NCI-H774 (cell line): ENCODE measurements around the gene DEGS2.
"Not testable (repeated sequence)": the region's sequence is repeated elsewhere in the genome, so short reads cannot be mapped to it uniquely, and the experiment has no call there.

Source experiments
- DNase-seq: peaks from one replicate; lab custom pipeline; 2025; lab: John Stamatoyannopoulos, UW

Gene DEGS2

GRCh38 chr14:100178691-100179090 is 19.2 kb upstream of the DEGS2 start:
- DNase-seq = no peak

DNA sequence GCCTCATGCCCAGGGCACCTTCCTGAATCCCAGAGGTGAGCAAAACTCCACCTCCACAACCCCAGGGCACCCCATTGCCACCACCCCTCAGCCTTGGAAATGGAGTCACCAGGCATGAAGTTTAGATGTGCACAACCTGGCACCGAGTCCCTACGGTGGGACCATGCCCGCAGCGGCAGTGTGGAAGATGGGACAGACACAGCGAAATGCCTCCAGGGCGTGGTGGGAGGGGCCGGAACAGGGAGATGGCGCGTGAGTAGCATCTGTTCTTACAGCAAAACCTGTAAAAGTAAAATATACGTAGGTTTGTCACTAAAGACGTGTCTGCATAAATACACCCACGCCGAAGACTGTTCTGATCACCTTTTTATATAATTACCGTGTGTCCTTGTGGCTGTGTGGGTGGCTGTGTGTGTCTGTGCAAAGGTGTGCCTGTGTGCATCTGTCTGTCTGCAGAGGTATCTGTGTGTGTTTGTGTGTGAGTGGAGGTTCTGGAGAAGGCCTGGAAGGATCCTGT is 17.4 kb upstream of the DEGS2 start:
- no peak for DNase-seq

DNA sequence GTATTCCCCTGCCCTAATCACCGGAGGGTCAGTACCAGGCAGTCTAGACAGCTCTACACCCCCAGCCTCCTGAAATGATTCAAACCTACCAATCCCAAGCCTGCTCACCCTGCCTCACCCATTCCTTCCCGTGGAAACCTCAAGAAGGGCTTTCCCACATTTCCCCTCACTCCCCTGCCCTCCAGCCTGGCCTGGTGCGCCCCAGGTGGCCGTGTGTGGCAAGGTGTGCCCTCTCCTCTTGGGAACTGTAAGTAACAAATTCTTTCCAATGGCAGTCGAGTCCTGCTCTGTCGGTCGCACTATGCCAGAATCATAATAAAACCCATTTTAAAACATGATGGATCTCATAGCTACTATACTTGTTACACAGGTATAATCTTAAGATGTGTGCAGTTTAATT is 13.9 kb upstream of the DEGS2 start:
- no peak for DNase-seq

DNA sequence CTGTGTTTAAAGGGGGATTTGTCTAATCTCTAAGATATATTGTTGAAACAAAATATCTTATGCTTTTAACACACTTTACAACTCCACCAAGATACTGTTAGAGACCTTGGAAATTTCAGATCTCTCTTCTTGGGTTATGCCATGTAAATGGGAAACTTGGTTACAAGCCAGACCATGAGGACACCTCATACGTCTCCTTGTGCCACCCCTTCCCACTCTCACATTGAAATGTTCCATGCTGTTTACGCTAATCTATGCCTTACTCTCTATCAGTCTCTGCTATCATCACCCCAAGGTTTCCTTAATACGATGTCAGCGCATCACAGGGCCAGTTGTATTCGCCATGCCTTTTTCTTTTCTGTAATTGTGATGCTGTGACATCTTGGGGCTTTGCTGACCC is 13.4 kb upstream of the DEGS2 start:
- DNase-seq = no peak

DNA sequence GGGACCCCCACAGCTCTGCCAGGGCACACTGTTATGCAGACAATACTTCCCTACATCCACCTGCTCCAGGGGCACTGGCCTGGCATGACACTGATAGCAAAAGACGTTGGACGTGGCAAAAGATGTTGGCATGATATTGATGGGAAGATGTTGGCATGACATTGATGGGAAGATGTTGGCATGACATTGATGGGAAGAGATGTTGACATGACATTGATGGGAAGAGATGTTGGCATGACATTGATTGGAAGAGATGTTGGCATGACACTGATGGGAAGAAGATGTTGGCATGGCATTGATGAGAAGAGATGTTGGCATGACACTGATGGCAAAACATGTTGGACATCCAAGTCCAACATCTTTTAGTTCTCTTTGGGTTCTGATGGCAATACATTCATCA is 11.4 kb upstream of the DEGS2 start:
- no peak for DNase-seq

DNA sequence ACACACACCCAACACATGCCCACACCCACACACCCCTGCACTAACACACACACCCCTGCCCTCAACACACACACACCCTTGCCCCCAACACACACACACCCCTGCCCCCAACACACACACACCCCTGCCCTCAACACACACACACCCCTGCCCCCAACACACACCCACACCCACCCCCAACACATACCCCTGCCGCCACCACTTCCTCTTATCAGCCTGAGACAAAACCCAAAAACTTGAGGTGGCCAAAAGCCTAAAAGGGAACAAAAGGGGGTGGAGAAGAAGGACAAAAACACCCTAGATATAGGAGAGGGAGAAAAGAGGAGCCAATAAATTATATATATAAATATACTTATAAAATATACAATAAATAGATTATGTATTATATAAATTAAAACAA is 9.1 kb upstream of the DEGS2 start:
- no peak for DNase-seq

DNA sequence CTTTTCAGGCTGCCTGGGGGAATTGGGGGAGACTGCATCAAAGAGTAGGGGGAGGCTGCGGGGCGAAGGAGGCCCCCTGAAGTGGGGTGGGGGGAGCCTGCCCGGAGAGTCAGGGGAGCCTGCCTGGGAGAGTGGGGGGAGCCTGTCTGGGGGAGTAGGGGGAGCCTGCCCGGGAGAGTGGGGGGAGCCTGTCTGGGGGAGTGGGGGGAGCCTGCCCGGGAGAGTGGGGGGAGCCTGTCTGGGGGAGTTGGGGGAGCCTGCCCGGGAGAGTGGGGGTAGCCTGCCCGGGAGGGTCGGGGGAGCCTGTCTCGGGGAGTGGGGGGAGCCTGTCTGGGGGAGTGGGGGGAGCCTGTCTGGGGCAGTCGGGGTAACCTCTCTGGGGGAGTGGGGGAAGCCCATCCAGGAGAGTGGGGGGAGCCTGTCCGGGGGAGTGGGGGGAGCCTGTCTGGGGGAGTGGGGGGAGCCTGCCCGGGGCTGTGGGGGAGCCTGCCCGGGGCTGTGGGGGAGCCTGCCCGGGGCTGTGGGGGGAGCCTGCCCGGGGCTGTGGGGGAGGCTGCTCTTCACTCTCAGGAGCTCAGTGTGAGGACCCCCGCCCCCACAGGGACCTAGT is 6.5 kb upstream of the DEGS2 start:
- no peak for DNase-seq

GRCh38 chr14:100165376-100165775 is 5.9 kb upstream of the DEGS2 start:
- no peak for DNase-seq

GRCh38 chr14:100160534-100160916 is 1.1 kb upstream of the DEGS2 start:
- no peak for DNase-seq

- DNase-seq = peak; percentile 43
These were observed 554 bp upstream of the DEGS2 start for GRCh38 chr14:100159865-100160533.

- no peak for DNase-seq
These were observed 815 bp downstream of the DEGS2 start for GRCh38 chr14:100158566-100159093.

DNA sequence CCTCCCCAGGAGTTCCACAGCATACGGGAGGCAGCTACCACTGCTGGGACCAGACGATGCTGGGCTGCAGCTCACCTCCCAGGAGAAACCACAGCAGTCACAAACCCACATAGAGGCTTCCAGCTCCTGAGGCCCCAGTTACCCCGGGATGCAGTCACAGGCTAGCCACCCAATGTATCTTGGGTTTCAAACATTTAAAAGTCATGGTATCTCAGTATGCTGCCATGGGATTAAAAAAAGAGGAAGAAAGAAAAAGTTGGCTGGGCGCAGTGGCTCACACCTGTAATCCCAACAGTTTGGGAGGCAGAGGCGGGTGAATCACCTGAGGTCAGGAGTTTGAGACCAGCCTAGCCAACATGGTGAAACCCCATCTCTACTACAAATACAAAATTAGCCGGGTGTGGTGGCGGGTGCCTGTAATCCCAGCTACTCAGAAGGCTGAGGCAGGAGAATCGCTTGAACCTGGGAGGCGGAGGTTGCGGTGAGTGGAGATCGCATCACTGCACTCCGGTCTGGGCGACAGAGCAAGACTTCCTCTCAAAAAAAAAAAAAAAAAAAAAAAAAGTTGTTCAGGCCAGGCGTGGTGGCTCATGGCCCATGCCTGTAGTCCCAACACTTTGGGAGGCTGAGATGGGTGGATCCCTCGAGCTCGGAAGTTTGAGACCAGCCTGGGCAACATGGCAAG is 1.8 kb downstream of the DEGS2 start:
- DNase-seq = not testable (repeated sequence)

DNA sequence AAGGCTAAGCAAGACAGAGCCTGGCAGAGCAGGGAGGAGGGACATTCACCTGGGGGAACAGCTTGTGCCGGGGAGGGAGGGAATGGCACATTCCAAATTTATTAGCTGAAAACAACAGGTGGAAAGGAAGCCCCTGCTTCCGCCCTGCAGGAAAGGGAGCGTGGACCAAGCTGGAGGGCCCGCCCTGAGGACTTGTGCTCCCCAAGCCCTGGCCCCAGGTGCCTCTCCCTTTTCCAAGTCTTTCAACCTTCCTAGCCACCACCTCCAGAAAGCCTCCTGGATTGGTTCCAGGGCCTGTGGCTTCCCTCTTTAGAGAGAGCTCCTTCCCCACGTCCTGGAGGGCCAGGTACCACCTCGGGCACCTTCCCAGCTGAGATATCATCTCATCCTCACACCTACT is 2.7 kb downstream of the DEGS2 start:
- no peak for DNase-seq

- no peak for DNase-seq
These were observed 3.5 kb downstream of the DEGS2 start for GRCh38 chr14:100155756-100156616.

GRCh38 chr14:100155049-100155621 is 4.3 kb downstream of the DEGS2 start:
- DNase-seq = no peak

DNA sequence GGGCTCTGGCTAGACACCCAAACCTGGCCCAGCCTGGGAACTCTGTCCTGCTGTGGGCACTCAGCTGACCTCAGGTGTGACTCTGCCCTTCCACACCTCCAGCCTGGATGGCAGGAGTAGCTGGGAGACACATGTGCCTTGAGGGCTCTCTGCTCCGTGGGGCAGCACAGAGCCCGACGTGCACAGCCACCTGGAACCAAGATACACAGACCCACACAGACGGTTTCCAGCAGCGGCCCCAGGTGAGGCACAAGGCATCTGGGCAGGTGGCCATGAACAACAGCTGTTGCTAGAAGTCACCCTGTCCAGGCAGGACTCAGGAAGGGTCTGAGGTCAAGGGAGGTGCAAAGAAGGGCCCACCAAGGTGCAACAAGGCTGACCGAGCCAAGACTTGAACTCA is 5.9 kb downstream of the DEGS2 start:
- no peak for DNase-seq

DNA sequence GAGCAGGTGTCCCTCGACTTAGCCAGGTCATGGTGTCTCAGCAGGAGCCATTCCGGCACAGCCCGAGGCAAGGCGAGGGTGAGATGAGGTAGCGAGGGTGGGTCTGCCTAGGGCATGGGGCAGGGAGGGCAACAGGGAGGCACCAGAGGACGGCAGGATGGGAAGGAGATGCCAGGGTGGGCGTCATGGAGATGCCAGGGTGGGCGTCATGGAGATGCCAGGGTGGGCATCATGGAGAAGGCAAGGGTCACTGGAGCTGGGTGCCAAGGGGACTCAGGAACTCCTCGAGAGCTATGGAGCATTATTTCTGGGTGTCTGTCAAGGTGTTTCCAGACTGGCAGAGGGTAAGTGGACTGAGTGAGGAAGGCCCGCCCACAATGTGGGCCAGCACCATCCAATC is 7.4 kb downstream of the DEGS2 start:
- DNase-seq = no peak

DNA sequence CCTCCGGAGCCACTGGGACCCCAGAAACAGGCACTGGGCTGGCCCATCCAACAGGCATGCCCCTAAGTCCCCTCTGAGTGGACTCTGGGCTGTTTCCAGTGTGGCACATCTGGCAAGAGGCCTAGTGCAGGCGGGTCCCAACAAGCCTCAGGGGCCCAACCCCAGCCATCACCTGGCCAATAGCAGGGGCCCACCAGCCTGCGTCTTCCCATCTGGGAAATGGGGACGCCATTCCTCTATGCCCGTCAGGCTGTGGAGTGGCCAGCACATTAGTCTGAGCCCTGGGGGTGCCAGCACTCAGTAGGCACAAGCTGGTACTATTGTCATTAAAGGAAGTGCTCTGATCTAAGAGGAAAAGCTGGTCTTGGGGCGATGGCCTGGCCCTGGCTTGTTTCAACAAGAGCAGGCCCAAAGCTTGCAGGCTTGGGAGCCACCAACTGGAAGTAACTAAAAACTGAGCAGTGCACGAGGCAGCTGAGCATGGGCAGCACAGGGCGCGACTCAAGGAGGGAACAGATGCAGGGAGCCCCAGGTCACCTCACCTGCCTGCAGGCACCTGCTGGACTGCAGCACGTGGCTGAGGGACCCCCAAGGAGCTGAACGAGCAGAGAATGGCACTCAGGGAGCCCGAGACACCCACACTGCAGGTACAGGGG is 8.4 kb downstream of the DEGS2 start:
- DNase-seq = no peak

DNA sequence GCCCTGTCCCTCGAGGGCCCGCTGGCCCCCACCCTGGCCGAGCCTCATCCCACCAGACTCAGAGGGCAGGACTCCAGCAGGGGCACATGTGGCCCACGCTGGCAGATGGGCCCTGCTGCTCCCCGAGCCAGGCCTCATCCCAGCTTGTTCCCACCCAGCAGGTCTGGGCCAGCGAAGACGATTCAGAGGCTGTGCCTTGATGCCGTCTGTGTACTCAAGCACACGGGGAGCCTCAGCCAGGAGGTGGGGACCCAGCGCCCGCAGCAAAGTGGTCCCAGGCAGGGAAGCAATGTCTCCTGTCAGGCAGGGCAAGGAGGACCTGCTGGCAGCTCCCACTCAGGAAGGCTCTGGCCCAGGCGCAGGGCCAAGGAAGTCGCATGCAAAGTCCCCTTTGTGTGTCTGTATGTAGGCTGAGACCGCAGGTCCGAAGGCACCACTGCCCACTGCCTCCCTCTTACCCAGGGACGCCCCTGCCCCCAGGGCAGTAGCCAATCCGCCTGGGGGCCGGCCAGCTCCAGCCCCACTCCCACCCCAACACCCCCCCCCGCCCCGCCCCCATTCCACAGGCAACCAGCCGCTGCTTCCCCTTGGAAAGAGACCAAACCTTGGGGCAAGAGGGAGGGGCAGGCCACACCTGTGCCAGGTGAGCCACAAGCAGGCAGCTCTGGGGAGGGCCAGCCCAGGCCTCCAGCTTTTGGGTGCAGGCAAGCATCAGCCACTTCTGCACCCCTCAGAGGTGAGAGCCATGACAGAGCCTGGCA is 9.4 kb downstream of the DEGS2 start:
- DNase-seq = no peak
